ENCODE results near the gene FGGY. TPM values are rescaled to one million over a fixed set of nuclear protein-coding genes. Genes with fewer than 3 reads are reported as not detected.
"Not testable (repeated sequence)": the region's sequence is repeated elsewhere in the genome, so short reads cannot be mapped to it uniquely, and the experiment has no call there.

The FGGY gene
- total RNA-seq, 2 donors from 2014 or later: 16.0 to 21.8 TPM

GRCh38 chr1:59353453-59353852, 56.6 kb downstream of the FGGY start:
- Histone ChIP-seq H3K27me3 (no peaks in the 10 kb centered on the region), H3K4me1 (peaks cover 0 to 4% of the 10 kb centered on the region in 2 donors), H3K9me3 (no peaks in the 10 kb centered on the region), H3K36me3 (no peaks in the 10 kb centered on the region), H3K27ac (no peak overlapping the region), H3K4me3 (no peak overlapping the region)
- no peak for TF ChIP-seq CTCF (IDR thresholded peaks at IDR 0.05)
- DNase-seq (ENCODE audit: low spot score): no peak

- peak overlapping the region in 1 of 2 donors; percentile 17 for H3K27ac ChIP-seq
- H3K27me3 ChIP-seq: not testable (repeated sequence)
Measured at GRCh38 chr1:59354239-59354638, 57.3 kb downstream of the FGGY start.

GRCh38 chr1:59354709-59355337, 57.9 kb downstream of the FGGY start:
- H3K4me3 ChIP-seq: no peak overlapping the region
- TF ChIP-seq CTCF (IDR thresholded peaks at IDR 0.05): no peak

More at GRCh38 chr1:59354239-59354638, 57.3 kb downstream of the FGGY start:
- H3K9me3 ChIP-seq; H3K36me3 ChIP-seq; DNase-seq (ENCODE audit: low spot score); H3K4me1 ChIP-seq; H3K4me3 ChIP-seq: not testable (repeated sequence)

GRCh38 chr1:59355361-59355760, 58.5 kb downstream of the FGGY start:
- peaks cover 0 to 4% of the 10 kb centered on the region in 2 donors for H3K4me1 ChIP-seq
- no peaks in the 10 kb centered on the region for H3K27me3 ChIP-seq
- no peak overlapping the region for H3K4me3 ChIP-seq
- no peaks in the 10 kb centered on the region for H3K36me3 ChIP-seq
- DNase-seq (ENCODE audit: low spot score): no peak
- no peaks in the 10 kb centered on the region for H3K9me3 ChIP-seq
- no peak for TF ChIP-seq CTCF (IDR thresholded peaks at IDR 0.05)
- no peak overlapping the region for H3K27ac ChIP-seq

More at GRCh38 chr1:59354709-59355337, 57.9 kb downstream of the FGGY start:
- Histone ChIP-seq H3K36me3 (no peaks in the 10 kb centered on the region), H3K27me3 (no peaks in the 10 kb centered on the region), H3K4me1 (peaks cover 0 to 4% of the 10 kb centered on the region in 2 donors), H3K9me3 (no peaks in the 10 kb centered on the region), H3K27ac (peak overlapping the region in 1 of 2 donors; percentile 17)
- no peak for DNase-seq (ENCODE audit: low spot score)

GRCh38 chr1:59356627-59357026, 59.7 kb downstream of the FGGY start:
- H3K9me3 ChIP-seq: no peaks in the 10 kb centered on the region
- no peaks in the 10 kb centered on the region for H3K36me3 ChIP-seq
- no peak overlapping the region for H3K27ac ChIP-seq
- no peaks in the 10 kb centered on the region for H3K27me3 ChIP-seq
- no peak overlapping the region for H3K4me3 ChIP-seq
- peaks cover 0 to 4% of the 10 kb centered on the region in 2 donors for H3K4me1 ChIP-seq
- no peak for TF ChIP-seq CTCF (IDR thresholded peaks at IDR 0.05)
- no peak for DNase-seq (ENCODE audit: low spot score)

- Histone ChIP-seq H3K4me1 (peaks cover 0 to 4% of the 10 kb centered on the region in 2 donors), H3K36me3 (no peaks in the 10 kb centered on the region), H3K27ac (no peak overlapping the region), H3K27me3 (no peaks in the 10 kb centered on the region), H3K9me3 (no peaks in the 10 kb centered on the region), H3K4me3 (no peak overlapping the region)
- no peak for TF ChIP-seq CTCF (IDR thresholded peaks at IDR 0.05)
- no peak for DNase-seq (ENCODE audit: low spot score)
Measured at GRCh38 chr1:59357645-59358320, 60.9 kb downstream of the FGGY start.
